Measurements from ENCODE around the gene NTN1. TPM values are rescaled to one million over a fixed set of nuclear protein-coding genes. Genes with fewer than 3 reads are reported as not detected.
"Not testable (repeated sequence)": the region's sequence is repeated elsewhere in the genome, so short reads cannot be mapped to it uniquely, and the experiment has no call there.

Gene NTN1
- total RNA-seq, 2 donors from 2014 or later: 0.10 to 0.20 TPM

DNA sequence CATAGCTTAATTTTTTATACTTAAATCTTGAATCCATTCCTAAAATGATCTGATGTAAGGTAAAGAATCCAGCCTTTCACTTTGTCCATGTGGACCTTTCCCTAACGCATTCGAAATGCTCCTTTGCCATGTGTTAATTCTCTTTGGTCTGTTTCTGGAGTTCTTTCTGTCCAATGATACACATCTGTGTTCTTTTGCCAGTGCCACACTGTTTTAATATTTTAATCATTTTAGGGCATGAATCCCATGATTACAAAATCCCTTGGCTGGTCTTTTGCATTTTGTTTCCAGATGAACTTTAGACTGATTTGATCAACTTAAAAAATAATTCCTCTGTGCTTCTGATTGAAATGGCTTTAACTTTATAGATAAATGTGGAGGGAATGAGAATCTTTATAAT is 74.1 kb downstream of the NTN1 start:
- Mint-ChIP-seq H3K9me3 (no peaks in the 10 kb centered on the region), H3K27ac (no peak overlapping the region), H3K36me3 (no peaks in the 10 kb centered on the region), H3K4me3 (no peak overlapping the region), H3K27me3 (peaks cover 19 to 39% of the 10 kb centered on the region in 2 donors), H3K4me1 (ENCODE audit: low read depth in 2 of 2) (no peaks in the 10 kb centered on the region)
- ATAC-seq: no peak
- no peak for DNase-seq (ENCODE audit: low spot score)

DNA sequence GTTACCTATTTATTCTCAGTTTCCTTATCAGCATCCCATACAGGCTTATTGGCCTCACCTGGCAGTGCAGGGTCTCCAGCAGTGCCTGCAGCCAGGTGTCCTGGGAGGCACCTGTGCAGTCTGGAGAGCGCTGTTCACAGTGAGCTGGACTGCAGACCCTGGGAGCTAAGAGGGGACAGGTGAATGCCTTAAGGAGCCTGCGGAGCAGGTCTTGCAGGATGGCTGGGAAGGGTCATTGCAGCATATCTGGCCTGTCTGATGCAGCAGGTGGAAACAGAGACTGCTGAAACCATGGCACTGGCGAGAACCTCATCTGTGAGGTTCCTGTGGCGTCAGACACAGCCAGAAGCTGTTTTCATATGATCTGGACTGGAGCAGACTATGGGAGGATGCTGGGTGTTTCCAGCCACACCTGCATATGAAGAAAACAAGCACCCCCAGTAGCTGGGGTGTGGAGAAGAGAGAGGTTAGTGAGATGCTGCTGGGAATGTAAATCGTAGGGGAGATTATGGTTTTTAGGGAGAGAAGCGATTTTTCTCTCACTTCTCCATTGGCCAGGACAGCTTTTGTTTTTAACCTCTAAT is 77.0 kb downstream of the NTN1 start:
- H3K27ac Mint-ChIP-seq: no peak overlapping the region
- no peaks in the 10 kb centered on the region for H3K36me3 Mint-ChIP-seq
- ATAC-seq (no peak), DNase-seq (ENCODE audit: low spot score) (no peak)
- H3K4me3 Mint-ChIP-seq: no peak overlapping the region
- H3K9me3 Mint-ChIP-seq: peaks cover 5% of the 10 kb centered on the region
- H3K27me3 Mint-ChIP-seq: peaks cover 25 to 46% of the 10 kb centered on the region in 2 donors
- no peaks in the 10 kb centered on the region for H3K4me1 Mint-ChIP-seq (ENCODE audit: low read depth in 2 of 2)

DNA sequence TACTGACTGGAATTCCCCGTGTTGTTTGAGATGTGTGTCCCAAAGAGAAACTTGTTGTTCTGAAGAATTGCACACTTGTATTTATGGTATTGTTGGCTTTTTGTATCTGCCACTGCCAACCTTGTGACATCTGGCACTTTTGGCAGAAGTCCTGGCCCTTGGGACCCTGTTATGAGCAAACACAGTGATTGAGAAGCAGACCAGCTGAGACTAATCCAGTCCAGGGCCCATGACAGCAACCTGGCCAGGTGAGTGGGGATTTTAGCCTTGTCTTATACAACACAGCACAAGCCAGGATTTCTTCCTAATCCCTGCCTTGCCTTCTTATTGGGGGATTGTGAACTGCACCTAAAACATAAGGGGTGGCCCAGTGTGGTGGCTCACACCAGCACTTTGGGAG is 80.0 kb downstream of the NTN1 start:
- ATAC-seq: no peak
- H3K36me3 Mint-ChIP-seq: no peaks in the 10 kb centered on the region
- no peak for DNase-seq (ENCODE audit: low spot score)
- H3K4me3 Mint-ChIP-seq: no peak overlapping the region
- peaks cover 26 to 36% of the 10 kb centered on the region in 2 donors for H3K27me3 Mint-ChIP-seq
- no peak overlapping the region for H3K27ac Mint-ChIP-seq
- no peaks in the 10 kb centered on the region for H3K4me1 Mint-ChIP-seq (ENCODE audit: low read depth in 2 of 2)
- H3K9me3 Mint-ChIP-seq: peaks cover 5% of the 10 kb centered on the region

DNA sequence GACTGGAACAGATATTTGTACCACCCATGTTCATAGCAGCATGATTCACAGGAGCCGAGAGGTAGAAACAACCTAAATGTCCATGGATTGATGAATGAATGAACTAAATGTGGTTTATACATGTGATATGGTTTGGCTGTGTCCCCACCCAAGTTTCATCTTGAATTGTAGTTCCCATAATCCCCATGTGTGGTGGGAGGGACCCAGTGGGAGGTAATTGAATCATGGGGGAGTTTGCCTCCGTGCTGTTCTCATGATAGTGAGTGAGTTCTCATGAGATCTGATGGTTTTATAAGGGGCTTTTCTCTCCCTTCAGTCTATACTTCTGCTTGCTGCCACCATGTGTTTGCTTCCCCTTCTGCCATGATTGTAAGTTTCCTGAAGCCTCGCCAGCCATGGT is 81.9 kb downstream of the NTN1 start:
- peaks cover 23 to 27% of the 10 kb centered on the region in 2 donors for H3K27me3 Mint-ChIP-seq
- not testable (repeated sequence) for ATAC-seq; H3K4me1 Mint-ChIP-seq (ENCODE audit: low read depth in 2 of 2); H3K27ac Mint-ChIP-seq; DNase-seq (ENCODE audit: low spot score); H3K4me3 Mint-ChIP-seq; H3K9me3 Mint-ChIP-seq; H3K36me3 Mint-ChIP-seq

DNA sequence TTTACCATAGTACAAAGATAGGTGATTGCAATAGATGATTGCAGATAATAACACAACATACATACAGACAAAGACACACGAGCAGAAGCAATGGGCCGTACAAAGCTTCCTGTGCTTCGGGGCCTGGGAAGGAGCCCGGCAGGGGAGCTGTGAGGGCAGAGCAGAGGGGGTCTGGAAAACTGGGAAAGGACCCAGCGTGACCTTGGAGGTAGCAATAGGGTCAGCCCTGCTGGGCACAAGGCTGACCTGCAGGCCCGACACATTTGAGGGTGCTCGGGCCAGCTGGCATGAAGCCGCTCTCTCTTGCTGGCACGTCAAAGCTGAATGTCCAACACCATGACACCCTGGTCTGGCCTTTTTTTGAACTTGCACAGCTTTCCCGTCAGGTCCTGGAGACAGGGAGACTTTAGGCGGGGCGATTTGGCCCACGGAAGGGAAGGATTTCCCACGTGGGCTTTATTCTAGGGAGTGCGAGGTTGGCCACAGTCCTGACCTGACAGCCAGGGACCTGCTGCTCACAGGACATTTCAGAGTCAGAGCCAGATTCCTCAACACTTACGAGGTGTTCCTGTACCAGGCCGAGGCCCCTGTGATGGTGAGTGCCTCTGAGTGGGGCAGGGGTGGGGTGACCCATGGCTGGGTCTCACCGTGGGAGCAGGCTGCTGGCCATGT is 83.2 kb downstream of the NTN1 start:
- H3K27me3 Mint-ChIP-seq: peaks cover 17 to 25% of the 10 kb centered on the region in 2 donors
- H3K36me3 Mint-ChIP-seq: no peaks in the 10 kb centered on the region
- no peaks in the 10 kb centered on the region for H3K4me1 Mint-ChIP-seq (ENCODE audit: low read depth in 2 of 2)
- no peak for ATAC-seq
- H3K27ac Mint-ChIP-seq: no peak overlapping the region
- H3K9me3 Mint-ChIP-seq: peaks cover 5% of the 10 kb centered on the region
- DNase-seq (ENCODE audit: low spot score): no peak
- H3K4me3 Mint-ChIP-seq: no peak overlapping the region

DNA sequence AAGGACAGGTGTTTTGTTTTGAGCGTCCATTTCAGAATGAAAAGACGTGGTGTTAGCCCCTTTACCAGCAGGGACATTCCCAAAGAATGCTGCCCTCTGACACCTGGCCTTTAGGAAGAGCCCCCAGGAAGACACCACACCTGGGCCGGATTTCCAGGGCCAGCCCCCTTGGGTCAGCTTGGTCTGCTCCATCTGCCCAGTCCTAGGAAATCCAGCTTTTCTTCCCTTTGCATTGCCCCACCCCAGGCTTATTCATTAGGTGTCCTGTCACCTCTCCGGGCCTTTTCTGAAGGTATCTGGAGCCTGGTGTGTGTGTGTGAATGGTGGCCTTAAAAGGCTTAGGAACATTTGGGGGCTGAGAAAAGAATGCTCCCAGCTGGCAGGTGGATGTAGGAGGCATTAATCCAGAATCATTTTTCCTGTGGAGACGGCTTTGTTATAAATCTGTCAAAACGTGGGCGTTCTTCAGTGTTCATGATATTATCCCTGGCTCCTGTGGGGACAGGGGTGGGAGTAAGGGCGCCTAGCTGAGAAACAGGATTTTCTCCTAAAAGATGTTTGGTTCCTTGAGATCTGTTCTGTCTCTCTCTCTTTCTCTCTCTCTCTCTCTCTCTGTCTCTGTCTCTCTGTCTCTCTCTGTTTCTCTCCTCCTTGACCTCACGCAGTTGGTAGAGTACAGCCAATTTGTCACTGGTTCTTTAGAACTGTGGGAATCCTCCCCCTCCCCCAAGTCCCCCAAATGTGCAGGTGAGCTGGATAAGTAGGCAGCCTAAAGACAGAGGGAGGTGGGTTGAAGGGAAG is 84.0 kb downstream of the NTN1 start:
- H3K27ac Mint-ChIP-seq: no peak overlapping the region
- H3K4me1 Mint-ChIP-seq (ENCODE audit: low read depth in 2 of 2): no peaks in the 10 kb centered on the region
- no peaks in the 10 kb centered on the region for H3K36me3 Mint-ChIP-seq
- peaks cover 17 to 30% of the 10 kb centered on the region in 2 donors for H3K27me3 Mint-ChIP-seq
- H3K9me3 Mint-ChIP-seq: peaks cover 5% of the 10 kb centered on the region
- no peak for DNase-seq (ENCODE audit: low spot score)
- no peak for ATAC-seq
- no peak overlapping the region for H3K4me3 Mint-ChIP-seq

DNA sequence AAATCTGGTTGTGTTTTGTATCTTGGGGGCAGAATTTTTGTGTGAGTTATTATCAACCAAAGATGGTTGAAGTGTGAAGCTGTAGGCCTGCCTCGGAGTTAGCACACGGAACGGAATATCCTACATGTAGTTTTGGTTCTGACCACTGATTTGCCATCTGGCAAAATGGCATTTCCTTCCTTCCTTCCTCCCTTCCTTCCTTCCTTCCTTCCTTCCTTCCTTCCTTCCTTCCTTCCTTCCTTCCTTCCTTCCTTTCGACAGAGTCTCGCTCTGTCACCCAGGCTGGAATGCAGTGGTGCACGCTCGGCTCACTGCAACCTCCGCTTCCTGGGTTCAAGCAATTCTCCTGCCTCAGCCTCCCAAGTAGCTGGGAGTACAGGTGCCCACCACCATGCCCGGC is 85.0 kb downstream of the NTN1 start:
- ATAC-seq; H3K4me3 Mint-ChIP-seq; DNase-seq (ENCODE audit: low spot score); H3K36me3 Mint-ChIP-seq; H3K4me1 Mint-ChIP-seq (ENCODE audit: low read depth in 2 of 2); H3K9me3 Mint-ChIP-seq; H3K27ac Mint-ChIP-seq: not testable (repeated sequence)
- H3K27me3 Mint-ChIP-seq: peaks cover 21 to 22% of the 10 kb centered on the region in 2 donors

DNA sequence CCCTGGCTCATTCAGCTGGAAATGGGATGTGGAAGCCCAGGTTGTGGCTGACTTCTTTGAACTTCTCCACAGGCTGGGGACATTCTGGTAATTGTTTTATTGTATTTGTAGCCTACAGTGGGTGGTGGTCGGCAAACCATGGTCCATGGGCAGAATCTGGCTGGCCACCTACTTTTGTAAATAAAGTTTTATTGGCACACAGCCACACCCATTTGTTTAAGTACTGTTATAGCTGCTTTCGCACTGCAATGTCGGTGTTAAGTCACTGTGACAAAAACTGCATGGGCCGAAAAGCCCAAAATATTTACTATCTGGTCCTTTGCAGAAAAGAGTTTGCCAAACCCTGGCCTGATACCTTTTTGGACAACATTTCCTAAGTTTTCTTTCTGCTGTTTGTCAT is 86.2 kb downstream of the NTN1 start:
- Mint-ChIP-seq H3K27ac (no peak overlapping the region), H3K36me3 (no peaks in the 10 kb centered on the region), H3K4me1 (ENCODE audit: low read depth in 2 of 2) (no peaks in the 10 kb centered on the region), H3K27me3 (peaks cover 15 to 21% of the 10 kb centered on the region in 2 donors), H3K4me3 (no peak overlapping the region), H3K9me3 (no peaks in the 10 kb centered on the region)
- ATAC-seq (no peak), DNase-seq (ENCODE audit: low spot score) (no peak)

DNA sequence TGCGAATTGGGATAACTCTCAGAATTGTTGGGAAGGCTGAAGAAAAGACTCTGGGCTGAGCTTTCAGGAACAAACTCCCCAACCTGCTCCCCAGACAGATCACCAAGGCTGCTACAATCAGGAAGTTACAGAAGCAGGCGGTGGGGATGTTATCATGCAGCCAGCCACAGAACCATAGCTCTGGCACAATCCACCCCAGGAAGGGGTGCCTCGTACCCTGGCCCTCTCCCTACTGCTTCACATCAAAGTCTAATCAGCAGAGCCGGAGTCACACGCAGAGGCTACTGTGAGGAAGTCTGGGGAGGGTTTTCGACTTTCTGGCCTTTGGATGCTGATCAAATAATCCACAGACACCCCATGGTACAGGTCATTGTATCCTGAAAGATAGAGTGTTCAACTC is 86.8 kb downstream of the NTN1 start:
- H3K9me3 Mint-ChIP-seq: no peaks in the 10 kb centered on the region
- no peak overlapping the region for H3K4me3 Mint-ChIP-seq
- peaks cover 15 to 21% of the 10 kb centered on the region in 2 donors for H3K27me3 Mint-ChIP-seq
- H3K4me1 Mint-ChIP-seq (ENCODE audit: low read depth in 2 of 2): no peaks in the 10 kb centered on the region
- no peaks in the 10 kb centered on the region for H3K36me3 Mint-ChIP-seq
- no peak for DNase-seq (ENCODE audit: low spot score)
- ATAC-seq: no peak
- H3K27ac Mint-ChIP-seq: no peak overlapping the region

DNA sequence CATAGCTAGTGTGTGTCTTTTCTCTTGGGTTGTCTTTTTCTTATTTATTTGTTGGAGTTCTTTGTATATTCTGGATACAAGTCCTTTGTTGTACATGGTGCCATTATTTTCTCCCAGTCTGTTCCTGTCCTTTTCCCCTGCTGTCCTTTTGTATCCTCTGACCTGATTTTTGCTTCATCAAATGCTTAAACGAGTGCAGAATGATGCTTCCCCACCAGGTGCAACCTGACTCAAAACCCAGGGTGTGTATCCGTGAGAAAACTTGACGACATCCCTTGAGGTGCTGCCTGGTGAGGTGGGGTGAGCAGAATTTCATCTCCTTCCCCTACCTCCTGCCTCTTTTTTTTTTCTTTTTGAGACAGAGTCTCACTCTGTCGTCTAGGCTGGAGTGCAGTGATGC is 88.6 kb downstream of the NTN1 start:
- H3K36me3 Mint-ChIP-seq: no peaks in the 10 kb centered on the region
- no peaks in the 10 kb centered on the region for H3K9me3 Mint-ChIP-seq
- peaks cover 0 to 3% of the 10 kb centered on the region in 2 donors for H3K4me1 Mint-ChIP-seq (ENCODE audit: low read depth in 2 of 2)
- no peak overlapping the region for H3K4me3 Mint-ChIP-seq
- peaks cover 15 to 21% of the 10 kb centered on the region in 2 donors for H3K27me3 Mint-ChIP-seq
- H3K27ac Mint-ChIP-seq: no peak overlapping the region
- DNase-seq (ENCODE audit: low spot score) (no peak), ATAC-seq (no peak)

DNA sequence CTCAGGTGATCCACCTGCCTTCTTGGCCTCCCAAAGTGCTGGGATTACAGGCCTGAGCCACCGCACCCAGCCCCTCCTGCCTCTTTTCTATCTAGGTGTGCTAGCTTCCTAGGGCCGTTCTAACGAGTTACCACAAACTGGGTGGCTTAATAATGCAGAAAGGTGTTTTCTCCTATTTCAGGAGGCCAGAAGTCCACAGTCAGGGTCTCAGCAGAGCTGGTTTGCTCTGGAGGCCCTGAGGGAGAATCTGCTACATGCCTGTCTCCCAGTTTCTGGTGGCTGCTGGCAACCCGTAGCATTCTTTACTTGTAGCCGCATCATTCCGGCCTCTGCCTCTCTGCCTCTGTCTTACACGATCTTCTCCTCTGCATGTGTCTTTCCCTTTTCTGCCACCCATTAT is 89.2 kb downstream of the NTN1 start:
- no peak overlapping the region for H3K27ac Mint-ChIP-seq
- ATAC-seq (no peak), DNase-seq (ENCODE audit: low spot score) (no peak)
- peaks cover 14 to 21% of the 10 kb centered on the region in 2 donors for H3K27me3 Mint-ChIP-seq
- H3K36me3 Mint-ChIP-seq: no peaks in the 10 kb centered on the region
- no peak overlapping the region for H3K4me3 Mint-ChIP-seq
- no peaks in the 10 kb centered on the region for H3K9me3 Mint-ChIP-seq
- peaks cover 0 to 7% of the 10 kb centered on the region in 2 donors for H3K4me1 Mint-ChIP-seq (ENCODE audit: low read depth in 2 of 2)

DNA sequence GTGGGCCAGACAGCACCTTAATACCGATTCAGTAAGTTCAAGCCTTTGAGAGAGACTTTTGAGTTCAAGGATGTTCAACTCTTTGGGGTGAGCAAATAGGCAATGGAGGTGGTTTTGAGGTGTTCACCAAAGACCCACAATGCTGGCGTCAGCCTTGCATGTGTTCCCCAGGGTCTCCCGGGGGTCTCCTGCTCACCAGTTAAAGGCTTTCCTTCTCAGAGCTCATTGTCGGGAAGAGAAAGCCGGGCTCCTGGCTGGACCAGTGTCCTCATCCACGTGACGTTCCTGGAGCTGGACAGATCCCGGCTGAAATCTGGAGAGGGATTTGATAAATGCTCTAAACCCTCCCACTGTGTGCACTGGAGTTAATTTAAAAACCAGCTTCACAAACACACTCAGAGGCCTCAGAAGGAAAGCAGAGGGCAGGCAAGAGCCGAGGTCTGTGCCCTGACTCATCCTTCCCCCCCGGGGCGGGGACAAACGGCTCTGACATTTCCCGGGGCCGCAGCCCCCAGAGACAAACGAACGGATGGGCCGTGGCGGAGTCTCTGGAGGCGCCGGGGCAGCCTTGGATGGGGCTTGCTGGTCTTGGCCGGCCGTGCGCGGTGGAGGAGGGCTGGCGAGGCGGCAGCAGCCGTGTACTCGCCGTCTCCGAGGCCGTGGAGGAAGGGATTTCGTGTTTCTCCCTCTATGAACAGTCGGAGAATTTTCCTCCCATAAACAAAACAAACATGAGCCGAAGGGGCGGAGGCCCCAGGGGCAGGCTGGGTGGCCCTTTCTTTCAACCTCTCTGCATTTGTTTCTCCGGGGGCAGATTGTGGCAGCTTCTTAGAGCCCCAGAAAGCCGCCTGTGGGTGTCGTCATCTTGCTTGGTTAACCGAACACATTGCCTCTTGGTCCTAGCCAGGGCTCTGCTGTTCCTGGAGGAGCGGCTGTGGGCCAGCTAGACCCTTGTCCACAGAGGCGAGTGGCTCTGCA is 94.2 kb downstream of the NTN1 start:
- peaks cover 9% of the 10 kb centered on the region in 2 donors for H3K27me3 Mint-ChIP-seq
- H3K36me3 Mint-ChIP-seq: no peaks in the 10 kb centered on the region
- peaks cover 3 to 7% of the 10 kb centered on the region in 2 donors for H3K4me1 Mint-ChIP-seq (ENCODE audit: low read depth in 2 of 2)
- peak; percentile 78 to 86 for ATAC-seq
- H3K27ac Mint-ChIP-seq: no peak overlapping the region
- no peaks in the 10 kb centered on the region for H3K9me3 Mint-ChIP-seq
- H3K4me3 Mint-ChIP-seq: peak overlapping the region; percentile 42
- no peak for DNase-seq (ENCODE audit: low spot score)

DNA sequence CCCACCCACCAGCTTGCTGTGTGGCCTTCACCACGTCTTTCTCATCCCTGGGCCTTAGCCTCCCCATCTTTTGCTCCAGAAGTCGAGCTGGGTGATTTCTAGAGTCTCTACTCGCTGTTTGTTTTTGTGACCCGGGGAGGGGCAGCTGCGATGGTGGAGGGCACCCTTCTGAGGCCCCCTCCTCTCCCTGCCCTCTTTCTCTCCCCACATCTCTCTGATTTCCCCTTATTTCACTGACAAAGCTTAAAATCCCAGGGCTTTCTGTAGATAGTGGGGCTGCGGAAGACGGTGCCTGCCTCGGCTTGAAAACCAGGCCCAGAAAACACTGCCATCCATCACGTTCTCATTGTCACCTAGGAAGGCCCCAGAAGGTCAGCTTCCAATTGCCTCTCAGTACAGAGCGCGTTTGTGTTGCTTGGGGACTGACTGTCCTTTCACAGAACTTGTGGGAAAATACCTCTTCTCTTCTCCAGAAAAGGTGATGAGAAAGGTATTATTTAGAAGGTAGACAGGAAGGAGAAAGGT is 95.1 kb downstream of the NTN1 start:
- no peak overlapping the region for H3K4me3 Mint-ChIP-seq
- H3K36me3 Mint-ChIP-seq: no peaks in the 10 kb centered on the region
- H3K27me3 Mint-ChIP-seq: peaks cover 9 to 12% of the 10 kb centered on the region in 2 donors
- no peaks in the 10 kb centered on the region for H3K9me3 Mint-ChIP-seq
- no peak overlapping the region for H3K27ac Mint-ChIP-seq
- DNase-seq (ENCODE audit: low spot score) (no peak), ATAC-seq (no peak)
- peaks cover 3 to 7% of the 10 kb centered on the region in 2 donors for H3K4me1 Mint-ChIP-seq (ENCODE audit: low read depth in 2 of 2)

Measured in natural killer cell treated with Interleukin-12 subunit alpha and Interleukin-12 subunit beta and Interleukin-15 and Interleukin-18, amount 100 ng/mL, for 72 hours (primary cell).